AG04449 (cell line): ENCODE results near the gene TK1.
"Not testable (repeated sequence)": the region's sequence is repeated elsewhere in the genome, so short reads cannot be mapped to it uniquely, and the experiment has no call there.

Source experiments
- CTCF ChIA-PET: fragments of 350-600 bp; formaldehyde crosslinking; extraction: SDS; loops from one replicate; lab custom pipeline; 2021; ENCODE audit warnings: antibody characterized with exemption; lab: Yijun Ruan, JAX
- POLR2A ChIA-PET: fragments of 400-600, 350-600 bp; formaldehyde crosslinking; extraction: SDS; loops from one replicate; lab custom pipeline; 2020; ENCODE audit warnings: antibody characterized with exemption, inconsistent platforms; lab: Yijun Ruan, JAX
- DNase-seq: peaks from one replicate; pipeline ENCODE4 v3.0.0-alpha.2; 2010; ENCODE audit warnings: low read depth, low spot score
- H3K4me3 ChIP-seq: 2 replicates; pipeline ENCODE4 v1.5.1; 2011; ENCODE audit warnings: low read depth, mild to moderate bottlenecking, control low read depth, low read length
- CTCF ChIP-seq: IDR thresholded peaks from one replicate; pipeline ENCODE4 v1.5.1; 2011; ENCODE audit warnings: mild to moderate bottlenecking, moderate library complexity, low read length, control low read depth, inconsistent platforms; ENCODE audit not compliant: insufficient read depth; ENCODE audit errors: missing control alignments

Gene TK1, protein sequence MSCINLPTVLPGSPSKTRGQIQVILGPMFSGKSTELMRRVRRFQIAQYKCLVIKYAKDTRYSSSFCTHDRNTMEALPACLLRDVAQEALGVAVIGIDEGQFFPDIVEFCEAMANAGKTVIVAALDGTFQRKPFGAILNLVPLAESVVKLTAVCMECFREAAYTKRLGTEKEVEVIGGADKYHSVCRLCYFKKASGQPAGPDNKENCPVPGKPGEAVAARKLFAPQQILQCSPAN

GRCh38 chr17:78186692-78187595 lies at the start of gene TK1, which contains the start of gene AFMID:
Gene TK1, minus strand, starts transcription at chr17:78187052. Its CDS starts 58 bp downstream, at chr17:78186994.
Gene AFMID, plus strand, starts transcription at chr17:78187362. Its CDS starts 9 bp downstream, at chr17:78187371.
- peak; percentile 52 for DNase-seq
- TF ChIP-seq CTCF: peak; percentile 95
- peak within 1 kb of the TSS; percentile 87 for H3K4me3 ChIP-seq
- CTCF ChIA-PET: interaction anchor here (0.6 to 7.3 kb wide), 35 partner anchors 10 to 1414 kb away, joined by 3 to 119 read pairs (median 4); no protein-coding TSS in a partner anchor
- POLR2A ChIA-PET: interaction anchor here (1.0 to 1.1 kb wide), 2 partner anchors 19 to 24 kb away, joined by 3 to 4 read pairs; no protein-coding TSS in a partner anchor

DNA sequence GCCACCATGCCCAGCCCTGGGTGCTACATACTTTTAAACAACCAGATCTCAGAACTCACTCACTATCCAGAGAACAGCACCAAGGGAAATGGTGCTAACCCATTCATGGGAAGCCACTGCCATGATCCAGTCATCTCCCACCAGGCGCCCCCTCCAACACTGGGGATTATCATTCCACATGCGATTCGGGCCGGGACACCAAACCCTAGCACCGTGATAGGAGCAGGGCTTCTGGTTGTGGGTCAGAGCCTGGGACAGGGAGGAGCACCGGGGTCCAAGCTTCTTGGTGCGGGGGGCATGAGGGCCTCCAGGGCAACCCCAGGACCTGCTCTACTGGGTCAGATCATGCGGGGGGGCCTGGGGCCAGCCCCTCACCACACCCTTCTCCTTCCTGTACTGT lies 49.0 kb upstream of the TK1 start:
- POLR2A ChIA-PET: no interaction called here
- CTCF ChIA-PET: interaction anchor here (0.8 to 9.0 kb wide), 3 partner anchors 9 to 58 kb away, joined by 3 to 80 read pairs (median 3); no protein-coding TSS in a partner anchor
- H3K4me3 ChIP-seq: no peak overlapping the region
- TF ChIP-seq CTCF: no peak
- no peak for DNase-seq

- DNase-seq, POLR2A ChIA-PET, H3K4me3 ChIP-seq: not testable (repeated sequence)
- CTCF ChIA-PET: interaction anchor here (0.9 to 9.0 kb wide), 2 partner anchors 15 to 49 kb away, joined by 3 to 80 read pairs; partner anchors contain the start of gene TK1
Observed at GRCh38 chr17:78235022-78235421, 48.2 kb upstream of the TK1 start.

DNA sequence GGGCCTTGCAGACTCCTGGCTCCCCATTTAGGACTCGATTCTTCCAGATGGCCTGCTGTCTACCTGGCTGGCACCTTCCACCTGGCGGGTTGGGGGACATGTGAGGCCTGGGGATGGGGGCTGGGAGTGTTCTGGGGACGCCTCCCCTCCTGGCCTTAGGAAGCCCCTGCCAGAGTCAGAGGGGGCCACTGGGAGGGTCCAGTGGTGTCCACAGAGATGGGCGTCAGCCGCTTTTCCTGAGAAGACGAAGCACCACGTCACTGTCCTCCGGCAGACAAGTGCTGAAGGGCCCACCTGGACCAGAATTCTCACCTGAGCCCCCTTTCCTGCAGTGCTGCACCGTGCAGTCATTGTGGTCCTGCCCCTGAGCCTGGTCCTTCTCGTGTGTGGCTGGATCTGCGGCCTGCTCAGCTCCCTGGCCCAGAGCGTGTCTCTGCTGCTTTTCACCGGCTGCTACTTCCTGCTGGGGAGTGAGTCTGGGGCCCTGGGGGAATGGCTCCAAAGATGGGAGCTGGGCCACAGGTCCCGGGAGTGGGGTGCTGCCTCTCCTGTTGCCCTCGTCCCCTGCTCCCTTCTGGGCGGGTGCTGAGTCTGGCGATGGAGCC lies 47.5 kb upstream of the TK1 start:
- H3K4me3 ChIP-seq: no peak overlapping the region
- ChIA-PET CTCF (interaction anchor here (0.9 to 9.0 kb wide), 2 partner anchors 16 to 48 kb away, joined by 3 to 80 read pairs; partner anchors contain the start of gene TK1), POLR2A (no interaction called here)
- no peak for TF ChIP-seq CTCF
- DNase-seq: no peak

- no peak for DNase-seq
- CTCF ChIA-PET: no interaction called here
- no peak for TF ChIP-seq CTCF
- POLR2A ChIA-PET: no interaction called here
- H3K4me3 ChIP-seq: no peak overlapping the region
Observed at GRCh38 chr17:78233678-78234077, 46.8 kb upstream of the TK1 start.

- no peak for TF ChIP-seq CTCF
- ChIA-PET CTCF (no interaction called here), POLR2A (no interaction called here)
- DNase-seq: no peak
- H3K4me3 ChIP-seq: no peak overlapping the region
Observed at GRCh38 chr17:78232859-78233173, 46.0 kb upstream of the TK1 start.
